Measurements from ENCODE around the gene FGFR2. TPM values are rescaled to one million over a fixed set of nuclear protein-coding genes. Genes with fewer than 3 reads are reported as not detected.

Gene FGFR2
- total RNA-seq, 4 donors from 2014 or later, result 22.5 to 58.0 (median 44.4) TPM

- Histone ChIP-seq H3K27me3 (no peaks in the 10 kb centered on the region), H3K4me3 (no peak overlapping the region), H3K36me3 (no peaks in the 10 kb centered on the region), H3K27ac (no peak overlapping the region), H3K9me3 (no peaks in the 10 kb centered on the region), H3K4me1 (no peaks in the 10 kb centered on the region)
- intact Hi-C loops (cut with DNase I), result no loop called here
- WGBS, 2 donors, result 52 to 57% methylated on average over 4 of the region's 4 CpGs
- TF ChIP-seq CTCF (IDR thresholded peaks at IDR 0.05) (no peak), POLR2A (IDR thresholded peaks at IDR 0.05) (no peak)
- DNase-seq, result no peak
Observed at GRCh38 chr10:121452581-121452980, 145.7 kb downstream of the FGFR2 start.

GRCh38 chr10:121450247-121450646 lies 148.0 kb downstream of the FGFR2 start:
- Histone ChIP-seq H3K27ac (no peak overlapping the region), H3K4me1 (no peaks in the 10 kb centered on the region), H3K27me3 (no peaks in the 10 kb centered on the region), H3K9me3 (no peaks in the 10 kb centered on the region), H3K4me3 (no peak overlapping the region), H3K36me3 (no peaks in the 10 kb centered on the region)
- intact Hi-C loops (cut with DNase I), result no loop called here
- TF ChIP-seq CTCF (IDR thresholded peaks at IDR 0.05) (no peak), POLR2A (IDR thresholded peaks at IDR 0.05) (no peak)
- 60 to 79% methylated on average over 1 to 2 of the region's 6 CpGs for WGBS, 2 donors
- DNase-seq, result no peak

- no peaks in the 10 kb centered on the region for H3K36me3 ChIP-seq
- DNase-seq, result no peak
- no peak overlapping the region for H3K4me3 ChIP-seq
- no peaks in the 10 kb centered on the region for H3K4me1 ChIP-seq
- H3K9me3 ChIP-seq, result no peaks in the 10 kb centered on the region
- 66 to 80% methylated on average over 4 of the region's 4 CpGs for WGBS, 2 donors
- no peak overlapping the region for H3K27ac ChIP-seq
- TF ChIP-seq POLR2A (IDR thresholded peaks at IDR 0.05), result no peak
- TF ChIP-seq CTCF (IDR thresholded peaks at IDR 0.05), result no peak
- intact Hi-C loops (cut with DNase I), result no loop called here
- H3K27me3 ChIP-seq, result no peaks in the 10 kb centered on the region
Observed at GRCh38 chr10:121449482-121449924, 148.7 kb downstream of the FGFR2 start.

- no peaks in the 10 kb centered on the region for H3K27me3 ChIP-seq
- H3K9me3 ChIP-seq, result no peaks in the 10 kb centered on the region
- TF ChIP-seq POLR2A (IDR thresholded peaks at IDR 0.05) (no peak), CTCF (IDR thresholded peaks at IDR 0.05) (no peak)
- WGBS, 2 donors, result 74 to 85% methylated on average over 5 of the region's 5 CpGs
- no peak for DNase-seq
- intact Hi-C loops (cut with DNase I), result no loop called here
- no peaks in the 10 kb centered on the region for H3K4me1 ChIP-seq
- no peak overlapping the region for H3K4me3 ChIP-seq
- H3K36me3 ChIP-seq, result no peaks in the 10 kb centered on the region
- H3K27ac ChIP-seq, result no peak overlapping the region
Observed at GRCh38 chr10:121448766-121449421, 149.3 kb downstream of the FGFR2 start.

GRCh38 chr10:121444520-121445165 lies 153.6 kb downstream of the FGFR2 start:
- peaks cover 0 to 5% (median 0%) of the 10 kb centered on the region in 3 donors for H3K4me1 ChIP-seq
- H3K4me3 ChIP-seq, result no peak overlapping the region
- H3K36me3 ChIP-seq, result no peaks in the 10 kb centered on the region
- H3K27me3 ChIP-seq, result no peaks in the 10 kb centered on the region
- 55 to 70% methylated on average over 8 of the region's 8 CpGs for WGBS, 2 donors
- intact Hi-C loops (cut with DNase I), result no loop called here
- no peak for DNase-seq
- TF ChIP-seq POLR2A (IDR thresholded peaks at IDR 0.05), result no peak
- TF ChIP-seq CTCF (IDR thresholded peaks at IDR 0.05), result no peak
- no peaks in the 10 kb centered on the region for H3K9me3 ChIP-seq
- H3K27ac ChIP-seq, result no peak overlapping the region
